Uterus (tissue), 4 donors: ENCODE measurements around the gene C17orf100. TPM values are rescaled to one million over a fixed set of nuclear protein-coding genes. Genes with fewer than 3 reads are reported as not detected.
A peak's percentile ranks its signal among the peaks of the same experiment; 100 is the strongest.

Source experiments
- DNase-seq, 2 donors: peaks; one replicate each; pipeline ENCODE4 v3.0.0-alpha.2; 2019 to 2020
- H3K27ac ChIP-seq, 2 donors: fragments of 200-600 bp; sonication (generic); 1 replicate in 1 of 2; 2 replicates in 1 of 2; pipeline ENCODE4 v1.5.1; 2016 to 2018
- H3K27me3 ChIP-seq, 2 donors: fragments of 200-600 bp; sonication (generic); one replicate each; pipeline ENCODE4 v1.5.1; 2018 to 2019; ENCODE audit warnings: control low read depth in 1 of 2
- H3K36me3 ChIP-seq, 2 donors: fragments of 200-600 bp; sonication (generic); one replicate each; pipeline ENCODE4 v1.5.1; 2019; ENCODE audit warnings: control low read depth in 1 of 2
- H3K4me1 ChIP-seq, 2 donors: fragments of 200-600 bp; sonication (generic); one replicate each; pipeline ENCODE4 v1.5.1; 2018 to 2019; ENCODE audit warnings: control low read depth in 1 of 2
- H3K4me3 ChIP-seq, 2 donors: fragments of 200-600 bp; sonication (generic); 1 replicate in 1 of 2; 2 replicates in 1 of 2; pipeline ENCODE4 v1.5.1; 2018 to 2019; ENCODE audit warnings: mild to moderate bottlenecking in 1 of 2
- H3K9me3 ChIP-seq, 2 donors: fragments of 200-600 bp; sonication (generic); one replicate each; pipeline ENCODE4 v1.5.1; 2019; ENCODE audit warnings: control low read depth in 1 of 2
- CTCF ChIP-seq, 4 experiments: fragments of 200-600 bp in 2 of 4; fragments of 450-650 bp in 2 of 4; sonication (generic) in 2 of 4; IDR thresholded peaks; one replicate each; pipeline ENCODE4 v1.5.1; 2016 to 2019; ENCODE audit warnings: antibody characterized with exemption in 4 of 4, mild to moderate bottlenecking in 2 of 4, moderate library complexity in 1 of 4
- POLR2A ChIP-seq, 2 donors: fragments of 450-650 bp; IDR thresholded peaks; one replicate each; pipeline ENCODE4 v1.6.1; 2016; ENCODE audit warnings: antibody characterized with exemption in 2 of 2, mild to moderate bottlenecking in 1 of 2, moderate library complexity in 1 of 2
- intact Hi-C: fragments of 100-400 bp; cut with DNase I; formaldehyde crosslinking; loops from one replicate; pipeline ENCODE4 v1.15.1; 2023; ENCODE audit warnings: low total_unique reads
- total RNA-seq, 4 donors: library from RNA; depleted of rRNA in 3 of 4; stranded (reverse); fragments of >200 nt in 3 of 4; gene quantifications; one replicate each; pipeline versions ENCODE4 v1.1.0 to v1.2.4, GENCODE V29; 2014 to 2023
- donor health status: DM: yes; HTN: yes; CAD: no.

Gene C17orf100
- total RNA-seq, 4 donors from 2014 or later: 0.26 to 3.2 (median 1.3) TPM

GRCh38 chr17:6640536-6641246 is 10.9 kb upstream of the C17orf100 start, which contains the start of the genes KIAA0753 and TXNDC17:
Gene KIAA0753, minus strand, starts transcription at chr17:6640711. Its CDS starts 5,608 bp downstream, at chr17:6635103.
Gene TXNDC17, plus strand, starts transcription at chr17:6641060. Its CDS starts 23 bp downstream, at chr17:6641083.
- no peaks in the 10 kb centered on the region for H3K9me3 ChIP-seq
- H3K27ac ChIP-seq: peak within 1 kb of the TSS; percentile 73 to 81
- H3K4me1 ChIP-seq: peaks cover 0 to 13% of the 10 kb centered on the region in 2 donors
- intact Hi-C loops: no loop called here
- H3K36me3 ChIP-seq: no peaks in the 10 kb centered on the region
- peak within 1 kb of the TSS; percentile 87 to 90 for H3K4me3 ChIP-seq
- TF ChIP-seq CTCF (IDR thresholded peaks at IDR 0.05) (peak in 1 of 4 experiments; percentile 10), POLR2A (IDR thresholded peaks at IDR 0.05) (peak; percentile 41 to 71)
- H3K27me3 ChIP-seq: no peaks in the 10 kb centered on the region
- DNase-seq: peak; percentile 88 to 89

- no peaks in the 10 kb centered on the region for H3K9me3 ChIP-seq
- no peaks in the 10 kb centered on the region for H3K36me3 ChIP-seq
- intact Hi-C loops: no loop called here
- no peaks in the 10 kb centered on the region for H3K27me3 ChIP-seq
- H3K27ac ChIP-seq: peak overlapping the region; percentile 73 to 81
- no peak for TF ChIP-seq CTCF (IDR thresholded peaks at IDR 0.05)
- no peak for TF ChIP-seq POLR2A (IDR thresholded peaks at IDR 0.05)
- H3K4me1 ChIP-seq: peaks cover 0 to 13% of the 10 kb centered on the region in 2 donors
- no peak for DNase-seq
- H3K4me3 ChIP-seq: peak overlapping the region; percentile 87 to 90
Observed at GRCh38 chr17:6641247-6641863, 10.2 kb upstream of the C17orf100 start.

GRCh38 chr17:6642592-6642991 is 9.0 kb upstream of the C17orf100 start:
- no peaks in the 10 kb centered on the region for H3K36me3 ChIP-seq
- peaks cover 0 to 13% of the 10 kb centered on the region in 2 donors for H3K4me1 ChIP-seq
- H3K27me3 ChIP-seq: no peaks in the 10 kb centered on the region
- H3K27ac ChIP-seq: no peak overlapping the region
- TF ChIP-seq CTCF (IDR thresholded peaks at IDR 0.05) (no peak), POLR2A (IDR thresholded peaks at IDR 0.05) (no peak)
- H3K9me3 ChIP-seq: no peaks in the 10 kb centered on the region
- intact Hi-C loops: no loop called here
- no peak overlapping the region for H3K4me3 ChIP-seq
- no peak for DNase-seq

GRCh38 chr17:6643451-6644125 is 8.0 kb upstream of the C17orf100 start:
- no peak for DNase-seq
- peaks cover 0 to 13% of the 10 kb centered on the region in 2 donors for H3K4me1 ChIP-seq
- no peaks in the 10 kb centered on the region for H3K27me3 ChIP-seq
- intact Hi-C loops: no loop called here
- no peak overlapping the region for H3K4me3 ChIP-seq
- no peak for TF ChIP-seq CTCF (IDR thresholded peaks at IDR 0.05)
- TF ChIP-seq POLR2A (IDR thresholded peaks at IDR 0.05): no peak
- no peak overlapping the region for H3K27ac ChIP-seq
- H3K9me3 ChIP-seq: no peaks in the 10 kb centered on the region
- no peaks in the 10 kb centered on the region for H3K36me3 ChIP-seq
